ENCODE results near the gene PPP1R1C.

DNA sequence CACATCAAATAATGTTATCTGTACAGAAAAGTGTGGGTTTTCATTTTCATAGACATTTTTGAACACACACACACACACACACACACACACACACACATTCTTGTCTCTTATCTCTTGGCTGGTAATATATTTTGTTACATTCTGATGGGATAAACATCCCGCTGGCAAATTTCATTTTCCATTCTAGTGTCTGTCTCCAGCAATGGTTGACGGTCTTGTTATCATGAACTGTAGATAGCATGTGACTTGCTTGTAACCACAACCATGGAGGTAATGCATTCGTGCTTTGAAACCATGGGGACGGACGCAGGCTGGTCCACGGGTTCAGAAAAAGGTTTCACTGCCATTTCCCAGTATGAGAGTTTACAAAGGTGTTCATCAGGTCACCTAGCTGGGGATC lies 156.4 kb downstream of the PPP1R1C start:
- TF ChIP-seq, protein P1, sequence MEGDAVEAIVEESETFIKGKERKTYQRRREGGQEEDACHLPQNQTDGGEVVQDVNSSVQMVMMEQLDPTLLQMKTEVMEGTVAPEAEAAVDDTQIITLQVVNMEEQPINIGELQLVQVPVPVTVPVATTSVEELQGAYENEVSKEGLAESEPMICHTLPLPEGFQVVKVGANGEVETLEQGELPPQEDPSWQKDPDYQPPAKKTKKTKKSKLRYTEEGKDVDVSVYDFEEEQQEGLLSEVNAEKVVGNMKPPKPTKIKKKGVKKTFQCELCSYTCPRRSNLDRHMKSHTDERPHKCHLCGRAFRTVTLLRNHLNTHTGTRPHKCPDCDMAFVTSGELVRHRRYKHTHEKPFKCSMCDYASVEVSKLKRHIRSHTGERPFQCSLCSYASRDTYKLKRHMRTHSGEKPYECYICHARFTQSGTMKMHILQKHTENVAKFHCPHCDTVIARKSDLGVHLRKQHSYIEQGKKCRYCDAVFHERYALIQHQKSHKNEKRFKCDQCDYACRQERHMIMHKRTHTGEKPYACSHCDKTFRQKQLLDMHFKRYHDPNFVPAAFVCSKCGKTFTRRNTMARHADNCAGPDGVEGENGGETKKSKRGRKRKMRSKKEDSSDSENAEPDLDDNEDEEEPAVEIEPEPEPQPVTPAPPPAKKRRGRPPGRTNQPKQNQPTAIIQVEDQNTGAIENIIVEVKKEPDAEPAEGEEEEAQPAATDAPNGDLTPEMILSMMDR (IDR thresholded peaks at IDR 0.05): no peak
- TF ChIP-seq POLR2A (IDR thresholded peaks at IDR 0.05): no peak
